ENCODE measurements around the gene ARHGAP29. TPM values are rescaled to one million over a fixed set of nuclear protein-coding genes. Genes with fewer than 3 reads are reported as not detected.

ARHGAP29 gene
- total RNA-seq, 1 experiment from 2014 or later: 197 TPM

DNA sequence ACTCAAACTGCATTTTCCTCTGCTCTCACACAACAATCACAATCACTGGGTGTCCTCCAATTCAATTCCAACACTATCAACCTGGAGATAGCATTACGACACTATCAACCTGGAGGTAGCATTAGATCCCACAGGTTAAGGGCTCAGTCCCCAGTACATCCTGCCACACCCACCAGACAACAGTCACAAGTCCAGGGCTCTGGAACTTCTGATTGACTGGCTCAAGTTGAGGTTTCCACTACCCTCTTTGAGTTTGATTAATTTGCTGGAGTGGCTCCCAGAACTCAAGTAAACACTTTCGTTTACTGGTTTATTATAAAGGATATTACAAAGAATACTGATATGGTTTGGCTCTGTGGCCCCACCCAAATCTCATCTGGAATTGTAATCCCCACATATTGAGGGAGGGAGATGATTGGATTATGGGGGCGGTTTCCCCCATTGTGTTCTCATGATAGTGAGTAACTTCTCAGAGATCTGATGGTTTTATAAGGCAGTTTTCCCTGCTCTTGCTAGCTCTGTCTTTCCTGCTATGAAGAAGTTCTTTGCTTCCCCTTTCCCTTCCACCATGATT, 49.6 kb upstream of the ARHGAP29 start:
- Histone ChIP-seq H3K36me3 (ENCODE audit: control insufficient read depth, insufficient read depth, low read length) (no peaks in the 10 kb centered on the region), H3K4me3 (ENCODE audit: low read depth in 2 of 2, low read length in 2 of 2) (no peak overlapping the region), H3K27ac (ENCODE audit: low read length) (no peak overlapping the region), H3K4me1 (ENCODE audit: control insufficient read depth, insufficient read depth, low read length) (no peaks in the 10 kb centered on the region; the same call in 1 of the 2 replicates), H3K27me3 (ENCODE audit: control insufficient read depth, insufficient read depth, low read length) (no peaks in the 10 kb centered on the region), H3K9me3 (ENCODE audit: control insufficient read depth, insufficient read depth, low read depth, low read length) (no peaks in the 10 kb centered on the region)
- ChIA-PET CTCF (no interaction called here), POLR2A (no interaction called here)
- ATAC-seq (no peak), DNase-seq (ENCODE audit: low read depth, low spot score) (no peak)
- no TSS peak for BruUV-seq (replicated peaks)
- in situ Hi-C loops (cut with HindIII; ENCODE audit: low pct_unique_long_range_greater_than_20kb, low sequenced_read_pairs) (no loop called here), intact Hi-C loops (cut with micrococcal nuclease; ENCODE audit: unreplicated experiment) (no loop called here)
- no peak for TF ChIP-seq SIN3A (IDR thresholded peaks at IDR 0.05; ENCODE audit: borderline replicate concordance, insufficient read depth, low read depth, low read length)
- TF ChIP-seq, protein P1, sequence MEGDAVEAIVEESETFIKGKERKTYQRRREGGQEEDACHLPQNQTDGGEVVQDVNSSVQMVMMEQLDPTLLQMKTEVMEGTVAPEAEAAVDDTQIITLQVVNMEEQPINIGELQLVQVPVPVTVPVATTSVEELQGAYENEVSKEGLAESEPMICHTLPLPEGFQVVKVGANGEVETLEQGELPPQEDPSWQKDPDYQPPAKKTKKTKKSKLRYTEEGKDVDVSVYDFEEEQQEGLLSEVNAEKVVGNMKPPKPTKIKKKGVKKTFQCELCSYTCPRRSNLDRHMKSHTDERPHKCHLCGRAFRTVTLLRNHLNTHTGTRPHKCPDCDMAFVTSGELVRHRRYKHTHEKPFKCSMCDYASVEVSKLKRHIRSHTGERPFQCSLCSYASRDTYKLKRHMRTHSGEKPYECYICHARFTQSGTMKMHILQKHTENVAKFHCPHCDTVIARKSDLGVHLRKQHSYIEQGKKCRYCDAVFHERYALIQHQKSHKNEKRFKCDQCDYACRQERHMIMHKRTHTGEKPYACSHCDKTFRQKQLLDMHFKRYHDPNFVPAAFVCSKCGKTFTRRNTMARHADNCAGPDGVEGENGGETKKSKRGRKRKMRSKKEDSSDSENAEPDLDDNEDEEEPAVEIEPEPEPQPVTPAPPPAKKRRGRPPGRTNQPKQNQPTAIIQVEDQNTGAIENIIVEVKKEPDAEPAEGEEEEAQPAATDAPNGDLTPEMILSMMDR (IDR thresholded peaks at IDR 0.05): no peak
- TF ChIP-seq, protein P2, sequence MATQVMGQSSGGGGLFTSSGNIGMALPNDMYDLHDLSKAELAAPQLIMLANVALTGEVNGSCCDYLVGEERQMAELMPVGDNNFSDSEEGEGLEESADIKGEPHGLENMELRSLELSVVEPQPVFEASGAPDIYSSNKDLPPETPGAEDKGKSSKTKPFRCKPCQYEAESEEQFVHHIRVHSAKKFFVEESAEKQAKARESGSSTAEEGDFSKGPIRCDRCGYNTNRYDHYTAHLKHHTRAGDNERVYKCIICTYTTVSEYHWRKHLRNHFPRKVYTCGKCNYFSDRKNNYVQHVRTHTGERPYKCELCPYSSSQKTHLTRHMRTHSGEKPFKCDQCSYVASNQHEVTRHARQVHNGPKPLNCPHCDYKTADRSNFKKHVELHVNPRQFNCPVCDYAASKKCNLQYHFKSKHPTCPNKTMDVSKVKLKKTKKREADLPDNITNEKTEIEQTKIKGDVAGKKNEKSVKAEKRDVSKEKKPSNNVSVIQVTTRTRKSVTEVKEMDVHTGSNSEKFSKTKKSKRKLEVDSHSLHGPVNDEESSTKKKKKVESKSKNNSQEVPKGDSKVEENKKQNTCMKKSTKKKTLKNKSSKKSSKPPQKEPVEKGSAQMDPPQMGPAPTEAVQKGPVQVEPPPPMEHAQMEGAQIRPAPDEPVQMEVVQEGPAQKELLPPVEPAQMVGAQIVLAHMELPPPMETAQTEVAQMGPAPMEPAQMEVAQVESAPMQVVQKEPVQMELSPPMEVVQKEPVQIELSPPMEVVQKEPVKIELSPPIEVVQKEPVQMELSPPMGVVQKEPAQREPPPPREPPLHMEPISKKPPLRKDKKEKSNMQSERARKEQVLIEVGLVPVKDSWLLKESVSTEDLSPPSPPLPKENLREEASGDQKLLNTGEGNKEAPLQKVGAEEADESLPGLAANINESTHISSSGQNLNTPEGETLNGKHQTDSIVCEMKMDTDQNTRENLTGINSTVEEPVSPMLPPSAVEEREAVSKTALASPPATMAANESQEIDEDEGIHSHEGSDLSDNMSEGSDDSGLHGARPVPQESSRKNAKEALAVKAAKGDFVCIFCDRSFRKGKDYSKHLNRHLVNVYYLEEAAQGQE (IDR thresholded peaks at IDR 0.05; ENCODE audit: insufficient read depth in 1 of 2, low read depth in 2 of 2, low read length in 1 of 2): no peak
- TF ChIP-seq TCF7L2 (IDR thresholded peaks at IDR 0.05; ENCODE audit: low read depth, low read length): no peak
- no peak for TF ChIP-seq POLR2AphosphoS5 (IDR thresholded peaks at IDR 0.05; ENCODE audit: low read depth, low read length)

DNA sequence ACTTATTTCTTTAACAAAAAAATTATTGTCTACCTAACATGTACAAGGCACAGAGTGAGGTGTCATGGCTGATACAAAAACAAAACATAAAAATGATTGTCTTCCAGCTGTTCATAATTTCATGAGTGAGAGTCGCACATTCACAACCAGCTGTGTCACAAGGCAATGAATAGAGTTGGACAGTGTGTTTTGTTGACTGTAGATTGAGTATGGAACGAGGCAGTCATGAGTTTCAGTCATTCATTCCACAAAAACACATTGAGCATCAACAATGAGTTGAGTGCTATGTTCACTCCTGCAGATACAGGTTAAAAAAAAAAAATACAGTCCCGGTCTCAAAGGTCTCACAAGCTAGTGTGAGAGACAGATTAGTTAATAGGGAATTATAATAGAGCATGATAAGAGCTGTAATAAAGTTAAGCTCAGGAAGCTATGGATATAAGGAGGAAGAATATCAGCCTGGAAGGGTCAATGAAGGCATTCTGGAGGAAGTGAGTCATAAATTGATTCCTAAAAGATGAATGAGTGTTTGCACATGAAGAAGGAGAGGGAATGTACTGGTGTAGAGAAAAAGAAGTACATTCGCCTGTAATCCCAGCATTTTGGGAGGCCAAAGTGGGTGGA, 47.8 kb upstream of the ARHGAP29 start:
- POLR2A ChIA-PET: interaction anchor here (0.5 kb wide), 2 partner anchors 39 to 70 kb away, joined by 3 to 14 read pairs; no protein-coding TSS in a partner anchor
- Histone ChIP-seq H3K4me1 (ENCODE audit: control insufficient read depth, insufficient read depth, low read length) (peaks cover 8% of the 10 kb centered on the region), H3K36me3 (ENCODE audit: control insufficient read depth, insufficient read depth, low read length) (no peaks in the 10 kb centered on the region), H3K4me3 (ENCODE audit: low read depth in 2 of 2, low read length in 2 of 2) (no peak overlapping the region), H3K9me3 (ENCODE audit: control insufficient read depth, insufficient read depth, low read depth, low read length) (no peaks in the 10 kb centered on the region), H3K27me3 (ENCODE audit: control insufficient read depth, insufficient read depth, low read length) (no peaks in the 10 kb centered on the region), H3K27ac (ENCODE audit: low read length) (peak overlapping the region; percentile 66)
- intact Hi-C loops (cut with micrococcal nuclease; ENCODE audit: unreplicated experiment): no loop called here
- BruUV-seq (replicated peaks): no TSS peak
- in situ Hi-C loops (cut with HindIII; ENCODE audit: low pct_unique_long_range_greater_than_20kb, low sequenced_read_pairs): no loop called here
- DNase-seq (ENCODE audit: low read depth, low spot score) (no peak), ATAC-seq (peak; percentile 34; the same call in 1 of the 2 replicates)
- CTCF ChIA-PET: no interaction called here
- TF ChIP-seq, protein P2 (IDR thresholded peaks at IDR 0.05; ENCODE audit: insufficient read depth in 1 of 2, low read depth in 2 of 2, low read length in 1 of 2): no peak
- TF ChIP-seq POLR2AphosphoS5 (IDR thresholded peaks at IDR 0.05; ENCODE audit: low read depth, low read length) (no peak), TCF7L2 (IDR thresholded peaks at IDR 0.05; ENCODE audit: low read depth, low read length) (no peak), SIN3A (IDR thresholded peaks at IDR 0.05; ENCODE audit: borderline replicate concordance, insufficient read depth, low read depth, low read length) (no peak)
- TF ChIP-seq, protein P1 (IDR thresholded peaks at IDR 0.05): no peak

Data from Panc1 (cell line).